ENCODE measurements around the gene NUDCD3. TPM values are rescaled to one million over a fixed set of nuclear protein-coding genes. Genes with fewer than 3 reads are reported as not detected.

The NUDCD3 gene
- total RNA-seq, 1 donor = 22.6 TPM

- peaks cover 7% of the 10 kb centered on the region for H3K9me3 ChIP-seq (ENCODE audit: low read depth, low read length)
- H3K4me3 ChIP-seq (ENCODE audit: low read length) = no peak overlapping the region
- H3K27me3 ChIP-seq (ENCODE audit: insufficient read depth, low read length) = no peaks in the 10 kb centered on the region
- H3K4me1 ChIP-seq (ENCODE audit: insufficient read depth, low read length) = peaks cover 3% of the 10 kb centered on the region
Measured at GRCh38 chr7:44334734-44335097, 155.7 kb downstream of the NUDCD3 start.

GRCh38 chr7:44333911-44334733, 156.3 kb downstream of the NUDCD3 start:
- Histone ChIP-seq H3K4me1 (ENCODE audit: insufficient read depth, low read length) (peaks cover 3% of the 10 kb centered on the region), H3K27me3 (ENCODE audit: insufficient read depth, low read length) (no peaks in the 10 kb centered on the region), H3K4me3 (ENCODE audit: low read length) (no peak overlapping the region), H3K9me3 (ENCODE audit: low read depth, low read length) (peaks cover 7% of the 10 kb centered on the region)

GRCh38 chr7:44331682-44332081, 158.8 kb downstream of the NUDCD3 start:
- Histone ChIP-seq H3K27me3 (ENCODE audit: insufficient read depth, low read length) (peaks cover 4% of the 10 kb centered on the region), H3K4me1 (ENCODE audit: insufficient read depth, low read length) (no peaks in the 10 kb centered on the region), H3K9me3 (ENCODE audit: low read depth, low read length) (no peaks in the 10 kb centered on the region), H3K4me3 (ENCODE audit: low read length) (no peak overlapping the region)

GRCh38 chr7:44330331-44330730, 160.1 kb downstream of the NUDCD3 start:
- no peaks in the 10 kb centered on the region for H3K4me1 ChIP-seq (ENCODE audit: insufficient read depth, low read length)
- peaks cover 8% of the 10 kb centered on the region for H3K27me3 ChIP-seq (ENCODE audit: insufficient read depth, low read length)
- H3K9me3 ChIP-seq (ENCODE audit: low read depth, low read length) = no peaks in the 10 kb centered on the region

GRCh38 chr7:44329888-44330287, 160.6 kb downstream of the NUDCD3 start:
- no peak overlapping the region for H3K4me3 ChIP-seq (ENCODE audit: low read length)
- peaks cover 8% of the 10 kb centered on the region for H3K27me3 ChIP-seq (ENCODE audit: insufficient read depth, low read length)
- no peaks in the 10 kb centered on the region for H3K4me1 ChIP-seq (ENCODE audit: insufficient read depth, low read length)
- H3K9me3 ChIP-seq (ENCODE audit: low read depth, low read length) = no peaks in the 10 kb centered on the region

More at GRCh38 chr7:44330331-44330730, 160.1 kb downstream of the NUDCD3 start:
- no peak overlapping the region for H3K4me3 ChIP-seq (ENCODE audit: low read length)

Other genes with a start within 250 kb of the NUDCD3 start
- not detected for gene CAMK2B, start 165.1 kb downstream of the NUDCD3 start, total RNA-seq
- not detected for gene NPC1L1, start 50.7 kb upstream of the NUDCD3 start, total RNA-seq
- gene DDX56, start 83.2 kb upstream of the NUDCD3 start, total RNA-seq = 34.5 TPM
- 81.5 TPM for gene TMED4, start 91.6 kb upstream of the NUDCD3 start, total RNA-seq
- gene OGDH, start 116.0 kb upstream of the NUDCD3 start, total RNA-seq = 17.2 TPM

Measured in mononuclear cell (primary cell).